H7 (cell line): ENCODE results near the gene AGAP1. TPM values are rescaled to one million over a fixed set of nuclear protein-coding genes. Genes with fewer than 3 reads are reported as not detected.
"Not testable (repeated sequence)": the region's sequence is repeated elsewhere in the genome, so short reads cannot be mapped to it uniquely, and the experiment has no call there.

Source experiments
- DNase-seq: peaks from one replicate; pipeline ENCODE4 v3.0.0; 2012
- H3K27me3 ChIP-seq: 2 replicates; pipeline ENCODE4 v1.6.0; 2011; ENCODE audit warnings: mild to moderate bottlenecking, low read length; ENCODE audit not compliant: control insufficient read depth, insufficient read depth
- H3K36me3 ChIP-seq: replicated peaks from 2 replicates; pipeline ENCODE4 v1.5.1; 2011; ENCODE audit warnings: low read length; ENCODE audit not compliant: control insufficient read depth, insufficient read depth
- H3K4me3 ChIP-seq: 2 replicates; pipeline ENCODE4 v1.5.1; 2011; ENCODE audit warnings: low read depth, mild to moderate bottlenecking, control low read depth, low read length, moderate library complexity; ENCODE audit not compliant: insufficient read depth
- total RNA-seq: library from RNA; depleted of rRNA; stranded (reverse); fragments of >200 nt; shearing (Covaris generic); gene quantifications from 2 replicates; pipeline ENCODE4 v1.2.3, GENCODE V29; 2014

The AGAP1 gene
- total RNA-seq, 1 experiment from 2014 or later, result 12.6 TPM

DNA sequence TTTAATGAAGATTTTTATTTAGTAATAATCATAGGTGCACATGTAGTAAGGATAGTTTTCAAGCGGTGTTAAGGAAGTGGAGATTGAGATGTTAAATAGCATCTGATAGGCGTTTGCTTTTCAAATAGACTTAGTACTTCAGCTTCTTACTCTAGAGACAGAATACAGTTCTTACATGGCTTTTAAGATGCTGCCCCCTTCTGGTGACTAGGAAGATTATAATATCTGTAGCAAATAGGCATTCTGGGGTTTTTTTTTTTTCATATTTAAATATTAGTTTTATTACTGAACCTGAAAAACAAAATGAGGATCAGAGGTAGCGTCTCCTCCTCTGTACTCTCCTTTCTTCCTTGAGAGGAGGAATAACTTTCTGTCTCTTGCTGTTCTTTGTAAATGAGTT is 100.2 kb downstream of the AGAP1 start:
- DNase-seq, result no peak
- no peaks in the 10 kb centered on the region for H3K36me3 ChIP-seq
- H3K4me3 ChIP-seq, result no peak overlapping the region
- H3K27me3 ChIP-seq, result no peaks in the 10 kb centered on the region

DNA sequence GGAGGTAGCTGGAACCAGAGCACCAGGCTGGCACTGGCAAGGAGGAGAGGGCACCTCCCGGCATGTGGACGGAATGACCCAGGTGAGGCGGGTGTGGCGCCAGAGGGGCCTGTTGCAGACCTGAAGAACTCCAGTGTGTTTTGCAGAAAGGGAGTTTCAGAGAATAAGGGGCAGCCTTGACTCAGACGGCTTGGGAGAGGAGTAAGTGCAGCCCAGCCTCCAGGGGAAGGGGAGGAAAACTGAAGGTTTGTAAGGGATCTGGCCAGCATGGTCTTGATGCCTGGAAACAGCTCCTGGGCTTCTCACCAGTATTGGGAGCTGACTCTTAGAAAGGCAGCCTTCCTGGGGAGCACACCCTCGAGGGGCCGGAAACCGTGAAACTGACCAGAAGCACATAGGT is 101.1 kb downstream of the AGAP1 start:
- Histone ChIP-seq H3K36me3 (no peaks in the 10 kb centered on the region), H3K4me3 (no peak overlapping the region), H3K27me3 (no peaks in the 10 kb centered on the region)
- DNase-seq, result no peak

DNA sequence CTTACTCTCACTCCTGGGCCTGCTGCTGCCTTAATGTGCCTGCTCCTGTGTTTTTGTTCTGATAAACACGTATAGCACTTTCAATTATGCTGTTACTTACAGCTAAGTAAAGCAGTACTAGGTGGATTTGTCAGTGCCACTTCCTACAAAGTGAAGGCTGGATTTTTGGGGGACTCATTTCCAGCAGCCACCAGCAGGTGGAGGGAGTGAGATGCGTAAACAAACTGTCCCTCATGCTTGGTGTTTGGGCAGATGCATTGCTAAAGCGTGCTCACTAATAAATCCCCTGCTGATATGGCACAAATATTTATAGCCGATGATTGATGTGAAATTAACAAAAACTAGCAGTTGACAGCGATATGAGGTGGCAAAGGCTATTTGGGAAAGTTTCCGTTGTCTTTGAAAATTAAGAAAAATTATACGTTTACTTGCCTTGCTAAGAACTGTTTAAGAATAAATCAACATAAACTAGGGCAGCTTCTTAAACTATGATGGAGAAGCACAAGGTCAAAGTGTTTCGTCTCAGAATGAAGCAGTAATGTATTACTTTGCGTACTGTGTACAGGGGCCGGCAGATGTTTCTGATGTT is 101.7 kb downstream of the AGAP1 start:
- Histone ChIP-seq H3K27me3 (no peaks in the 10 kb centered on the region), H3K36me3 (no peaks in the 10 kb centered on the region), H3K4me3 (no peak overlapping the region)
- DNase-seq, result peak; percentile 83

DNA sequence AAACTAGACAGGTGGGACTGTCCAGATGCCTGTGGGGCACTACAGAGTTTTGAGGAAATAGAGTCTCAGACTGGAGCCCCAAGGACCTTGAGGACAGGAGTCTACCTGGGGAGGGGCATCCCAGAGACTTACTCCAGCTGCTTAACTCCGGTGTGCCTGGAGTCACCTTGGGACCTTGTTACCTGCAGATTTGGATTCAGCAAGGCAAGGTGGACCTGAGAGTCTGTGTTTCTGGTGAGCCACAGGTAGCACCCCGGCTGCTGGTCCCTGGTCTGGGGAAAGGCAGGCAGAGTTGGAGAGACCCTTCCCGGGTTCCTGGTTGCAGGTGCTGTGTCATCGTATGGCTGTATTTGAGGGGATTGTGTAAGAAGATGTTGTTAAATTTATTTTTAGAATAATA is 102.4 kb downstream of the AGAP1 start:
- Histone ChIP-seq H3K36me3 (no peaks in the 10 kb centered on the region), H3K4me3 (no peak overlapping the region), H3K27me3 (no peaks in the 10 kb centered on the region)
- no peak for DNase-seq

DNA sequence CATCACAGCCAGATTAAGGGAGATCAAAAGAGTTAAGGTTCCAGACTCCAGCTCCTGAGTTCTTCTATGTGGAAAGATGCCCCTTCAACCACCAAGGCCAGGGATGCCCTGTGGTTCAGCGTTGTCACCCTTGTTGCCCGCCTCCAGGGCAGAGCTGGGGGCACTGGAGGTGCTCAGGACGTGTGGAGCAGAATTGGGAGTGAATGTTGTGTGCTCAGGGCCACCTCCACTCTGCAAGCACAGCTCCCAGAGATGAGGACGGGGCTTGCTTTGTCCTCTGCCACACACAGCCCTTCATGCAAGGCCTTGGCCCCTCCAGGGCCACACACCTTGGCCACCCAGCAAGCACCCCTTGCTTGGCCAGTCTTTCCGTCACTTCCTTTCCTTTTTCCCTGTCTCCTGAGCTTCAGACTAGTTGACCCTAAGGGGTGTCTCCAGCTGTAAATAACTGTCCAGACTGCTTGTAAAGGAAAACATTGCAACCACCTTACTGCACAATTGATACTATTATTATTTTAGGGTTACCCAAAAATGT is 103.3 kb downstream of the AGAP1 start:
- H3K27me3 ChIP-seq, result no peaks in the 10 kb centered on the region
- H3K36me3 ChIP-seq, result no peaks in the 10 kb centered on the region
- no peak overlapping the region for H3K4me3 ChIP-seq
- no peak for DNase-seq

DNA sequence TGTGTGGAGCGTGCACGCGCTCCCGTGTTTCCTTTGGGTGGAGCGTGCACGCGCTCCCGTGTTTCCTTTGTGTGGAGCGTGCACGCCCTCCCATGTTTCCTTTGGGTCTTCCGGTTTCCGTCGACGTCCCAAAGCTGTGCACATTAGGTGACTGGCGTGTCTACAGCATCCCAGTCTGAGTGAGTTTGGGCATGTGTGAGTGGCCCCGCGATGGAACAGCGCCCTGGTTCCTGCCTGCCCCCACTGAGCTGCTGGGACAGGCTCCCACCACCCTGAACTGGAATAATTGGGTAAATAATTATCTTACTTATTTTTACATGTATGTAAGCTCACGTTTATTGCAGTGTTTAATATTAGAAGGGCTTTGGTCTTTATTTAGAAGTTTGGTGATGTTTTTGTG is 104.2 kb downstream of the AGAP1 start:
- H3K36me3 ChIP-seq, result no peaks in the 10 kb centered on the region
- DNase-seq, result no peak
- no peak overlapping the region for H3K4me3 ChIP-seq
- H3K27me3 ChIP-seq, result no peaks in the 10 kb centered on the region

DNA sequence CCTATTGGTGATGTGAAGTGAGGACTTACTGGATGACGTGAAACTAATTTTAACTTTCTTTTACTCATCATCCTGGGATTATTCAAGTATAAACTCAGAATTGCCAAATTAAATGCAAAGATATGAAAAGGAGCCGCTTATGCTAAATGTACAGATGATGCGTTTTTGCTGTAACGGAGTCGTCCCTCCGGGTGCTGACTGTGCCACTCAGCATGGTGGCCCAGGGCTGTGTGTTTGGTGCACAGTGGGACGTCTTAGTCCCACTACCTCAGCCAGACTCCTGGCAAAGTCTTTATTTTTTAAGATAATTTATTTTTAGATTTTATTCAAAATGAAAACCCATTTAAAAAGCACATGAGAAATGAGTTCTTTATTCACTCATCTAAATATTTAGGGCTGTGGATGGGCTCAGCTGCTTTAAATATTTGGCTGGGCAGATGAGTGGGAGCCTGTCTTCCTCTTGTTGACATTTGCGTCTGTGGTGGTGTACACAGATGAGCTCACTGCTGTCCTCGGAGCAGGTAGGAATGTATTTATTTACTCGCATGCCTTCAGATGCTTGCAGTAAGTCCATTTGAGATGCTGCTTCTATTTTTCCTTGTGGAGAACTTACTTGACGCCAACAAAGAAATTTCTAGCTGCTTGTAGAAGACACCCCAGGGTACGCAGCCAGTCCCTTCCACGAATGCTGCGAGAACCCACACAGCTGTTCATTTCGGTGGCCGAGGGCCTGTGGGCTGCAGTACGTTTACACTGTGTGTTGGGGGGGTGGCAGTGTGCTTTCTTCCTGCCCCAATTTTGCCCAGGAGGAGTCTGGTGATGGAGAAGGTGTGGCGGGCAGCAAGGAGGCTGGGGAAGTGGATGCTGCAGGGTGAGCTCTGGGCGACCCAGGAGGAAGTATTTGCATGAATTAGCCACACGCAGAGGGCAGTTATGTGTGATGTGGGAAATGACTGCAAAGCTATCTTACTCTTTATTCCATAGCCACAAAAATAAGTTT is 105.0 kb downstream of the AGAP1 start:
- no peaks in the 10 kb centered on the region for H3K27me3 ChIP-seq
- no peak overlapping the region for H3K4me3 ChIP-seq
- H3K36me3 ChIP-seq, result no peaks in the 10 kb centered on the region
- DNase-seq, result no peak

DNA sequence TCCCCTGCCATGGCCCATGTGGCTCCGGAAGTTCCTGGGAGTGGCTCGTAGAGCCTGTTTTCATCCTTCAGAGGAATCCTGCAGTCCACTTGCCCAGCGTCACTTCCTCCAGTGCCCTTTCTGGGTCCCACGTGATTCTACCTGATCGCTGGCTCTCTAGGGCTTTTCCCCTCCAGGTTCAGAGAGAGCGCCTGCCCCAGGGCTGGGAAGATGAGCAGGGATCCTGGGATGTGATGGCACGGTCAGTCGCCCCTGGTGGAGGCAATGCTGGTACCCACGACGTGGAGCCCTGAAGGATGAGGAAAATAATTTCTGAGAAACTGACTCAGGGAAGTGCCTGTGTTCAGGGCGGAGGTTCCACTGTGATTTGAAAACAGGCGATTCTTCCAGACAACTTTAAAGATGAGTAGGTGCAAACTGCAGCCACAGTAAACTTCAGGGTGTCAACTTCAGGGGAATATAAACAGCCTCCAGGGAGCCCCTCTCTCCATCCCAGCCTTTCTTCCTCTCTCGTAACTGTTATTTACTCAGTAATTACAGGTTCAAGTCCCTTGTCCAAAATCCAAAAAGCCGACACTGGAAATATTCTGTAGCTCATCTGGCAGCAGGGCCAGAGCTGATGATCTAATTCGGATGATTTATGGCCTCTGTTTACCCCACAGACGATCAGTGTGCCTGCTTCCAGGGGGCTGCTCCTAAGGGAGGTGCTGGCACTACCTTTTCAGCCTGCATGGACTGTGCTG is 105.9 kb downstream of the AGAP1 start:
- Histone ChIP-seq H3K36me3 (no peaks in the 10 kb centered on the region), H3K27me3 (no peaks in the 10 kb centered on the region), H3K4me3 (no peak overlapping the region)
- DNase-seq, result no peak

DNA sequence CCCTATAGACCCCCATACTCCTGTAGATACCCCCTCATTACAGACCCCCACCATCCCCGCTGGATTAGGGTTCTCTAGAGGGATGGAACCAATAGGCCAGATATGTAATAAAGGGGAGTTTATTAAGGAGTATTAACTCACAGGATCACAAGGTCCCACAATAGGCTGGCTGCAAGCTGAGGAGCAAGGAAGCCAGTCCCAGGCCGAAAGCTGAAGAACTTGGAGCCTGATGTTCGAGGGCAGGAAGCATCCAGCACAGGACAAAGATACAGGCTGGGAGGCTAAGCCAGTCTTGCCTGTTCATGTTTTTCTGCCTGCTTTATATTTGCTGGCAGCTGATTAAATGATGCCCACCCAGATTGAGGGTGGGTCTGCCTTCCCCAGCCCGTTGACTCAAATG is 106.6 kb downstream of the AGAP1 start:
- no peaks in the 10 kb centered on the region for H3K36me3 ChIP-seq
- DNase-seq, result no peak
- no peak overlapping the region for H3K4me3 ChIP-seq
- no peaks in the 10 kb centered on the region for H3K27me3 ChIP-seq

DNA sequence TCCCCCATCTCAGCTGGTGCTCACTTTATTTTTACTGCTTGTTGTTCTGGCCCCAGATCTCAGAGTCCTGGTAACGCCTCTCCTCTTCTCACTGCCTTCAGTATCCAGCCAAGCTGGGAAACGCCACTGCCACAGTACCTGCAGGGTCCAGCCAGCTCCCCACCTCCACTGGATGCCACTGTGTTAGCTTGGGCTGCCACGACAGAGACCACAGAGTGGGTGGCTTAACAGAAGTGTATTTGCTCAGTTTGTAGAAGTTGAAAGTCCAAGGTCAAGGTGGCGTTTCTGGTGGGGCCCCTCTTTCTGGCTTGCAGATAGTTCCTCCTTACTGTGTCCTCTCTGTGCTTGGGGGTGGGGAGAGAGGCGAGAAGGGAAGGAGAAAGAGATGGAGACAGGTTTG is 107.1 kb downstream of the AGAP1 start:
- DNase-seq, result no peak
- Histone ChIP-seq H3K27me3 (no peaks in the 10 kb centered on the region), H3K4me3 (no peak overlapping the region), H3K36me3 (no peaks in the 10 kb centered on the region)

DNA sequence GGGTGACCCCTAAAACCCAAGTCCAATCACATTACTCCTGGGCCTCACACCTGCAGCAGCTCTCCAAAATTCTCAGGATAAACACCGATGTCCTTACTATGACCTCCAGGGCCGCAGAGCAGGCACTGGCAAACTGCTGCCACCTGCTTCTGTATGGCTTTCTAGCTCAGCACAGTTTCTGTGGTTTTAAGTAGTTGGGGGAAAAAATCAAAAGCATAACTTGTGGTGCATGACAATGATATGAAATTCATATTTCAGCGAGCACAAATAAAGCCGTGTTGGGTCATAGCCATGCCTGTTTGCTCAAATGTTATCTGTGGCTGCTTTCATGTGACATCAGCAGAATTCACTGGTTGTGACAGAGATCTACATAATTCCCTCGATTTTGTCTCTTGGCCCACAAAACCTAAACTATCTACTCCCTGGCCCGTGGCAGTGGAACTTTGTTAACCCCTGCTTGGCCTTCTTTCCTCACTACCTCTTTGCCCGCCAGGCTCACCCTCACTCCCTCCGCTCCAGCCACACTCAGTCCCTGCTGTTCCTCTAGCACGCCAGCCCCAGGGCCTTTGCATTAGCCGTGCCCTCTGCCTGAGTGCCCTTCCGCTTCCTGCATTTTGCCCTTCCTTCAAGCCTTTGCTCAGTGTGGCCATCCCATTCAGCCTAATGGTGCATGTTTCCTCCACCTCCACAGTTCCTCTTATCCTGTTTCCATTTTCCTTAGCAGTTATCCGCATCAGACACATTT is 108.3 kb downstream of the AGAP1 start:
- Histone ChIP-seq H3K36me3 (no peaks in the 10 kb centered on the region), H3K4me3 (no peak overlapping the region), H3K27me3 (no peaks in the 10 kb centered on the region)
- DNase-seq, result no peak

DNA sequence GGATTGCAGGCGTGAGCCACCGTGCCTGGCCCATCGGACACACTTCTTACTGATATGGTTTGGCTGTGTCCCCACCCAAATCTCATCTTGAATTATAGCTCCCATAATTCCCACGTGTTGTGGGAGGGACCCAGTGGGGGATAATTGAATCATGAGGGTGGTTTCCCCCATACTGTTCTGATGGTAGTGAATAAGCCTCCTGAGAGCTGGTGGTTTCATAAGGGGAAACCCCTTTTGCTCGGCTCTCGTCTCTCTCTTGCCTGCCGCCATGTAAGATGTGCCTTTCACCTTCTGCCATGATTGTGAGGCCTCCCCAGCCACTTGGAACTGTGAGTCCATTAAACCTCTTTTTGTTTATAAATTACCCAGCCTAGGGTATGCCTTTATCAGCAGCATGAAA is 109.1 kb downstream of the AGAP1 start:
- not testable (repeated sequence) for H3K4me3 ChIP-seq, H3K27me3 ChIP-seq, H3K36me3 ChIP-seq, DNase-seq

DNA sequence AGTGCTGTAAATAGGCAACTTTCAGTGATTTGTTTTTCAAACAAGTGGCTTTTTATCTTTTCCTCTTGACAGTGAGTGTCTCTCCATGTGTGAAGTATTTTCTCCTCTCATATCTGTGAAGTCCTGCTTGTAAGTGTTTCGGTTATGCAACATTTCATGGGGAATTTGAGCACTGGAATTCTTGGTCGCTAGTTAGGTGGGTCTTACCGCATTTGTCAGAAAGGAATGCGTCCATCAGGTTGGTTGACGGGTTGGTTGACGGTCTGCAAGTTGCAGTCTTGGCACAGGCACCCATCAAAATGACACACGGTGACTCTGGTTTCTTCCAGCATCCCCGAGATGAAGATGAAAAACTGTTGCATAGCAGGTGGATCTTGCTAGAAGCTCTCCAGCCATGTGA is 109.8 kb downstream of the AGAP1 start:
- H3K27me3 ChIP-seq, result no peaks in the 10 kb centered on the region
- H3K36me3 ChIP-seq, result no peaks in the 10 kb centered on the region
- H3K4me3 ChIP-seq, result no peak overlapping the region
- DNase-seq, result no peak

DNA sequence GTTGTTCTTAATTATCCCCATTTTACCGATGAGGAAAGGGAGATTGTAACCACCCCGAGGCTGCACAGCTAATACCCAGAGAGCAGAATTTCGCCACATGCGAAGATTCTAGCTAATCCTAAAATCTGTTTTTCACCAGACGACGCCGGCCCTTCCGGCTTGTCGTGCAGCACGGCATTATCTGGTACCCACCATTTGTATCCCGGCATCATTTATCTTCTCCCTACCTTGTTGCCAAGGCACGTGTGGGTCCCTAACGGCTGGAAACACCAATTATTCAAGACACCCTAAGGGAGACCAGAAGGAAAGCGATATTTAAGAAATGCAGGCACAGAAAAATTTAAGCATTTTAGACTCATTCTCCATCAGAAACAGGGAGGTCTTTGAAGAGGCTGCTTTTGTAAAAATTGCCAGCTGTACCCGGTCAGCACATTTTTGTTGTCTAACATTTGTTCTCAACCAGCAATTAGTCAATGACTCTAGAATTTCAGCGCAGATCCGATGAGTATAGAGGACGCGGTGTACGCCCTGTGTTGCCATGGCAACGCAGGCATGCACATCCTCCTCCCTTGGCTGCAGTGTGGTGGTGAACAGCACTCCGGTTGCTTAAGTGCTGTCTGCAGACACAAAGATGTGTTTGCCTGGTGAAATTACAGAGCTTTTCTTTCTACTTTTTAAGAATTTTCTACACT is 111.6 kb downstream of the AGAP1 start:
- Histone ChIP-seq H3K27me3 (no peaks in the 10 kb centered on the region), H3K36me3 (no peaks in the 10 kb centered on the region), H3K4me3 (no peak overlapping the region)
- peak; percentile 88 for DNase-seq
